ENCODE results near the gene COL4A2. TPM values are rescaled to one million over a fixed set of nuclear protein-coding genes. Genes with fewer than 3 reads are reported as not detected.

COL4A2 gene
- total RNA-seq, 1 experiment from 2014 or later: 1.6 TPM

- TF ChIP-seq ELF1 (IDR thresholded peaks at IDR 0.05; ENCODE audit: borderline replicate concordance, low read depth) (no peak), ZBTB33 (IDR thresholded peaks at IDR 0.05; ENCODE audit: extremely low read depth, insufficient replicate concordance, low read length) (no peak), POLR2AphosphoS5 (IDR thresholded peaks at IDR 0.05; ENCODE audit: low read depth, low read length) (no peak), EZH2 (IDR thresholded peaks at IDR 0.05) (no peak), MAX (IDR thresholded peaks at IDR 0.05) (no peak), EGR1 (IDR thresholded peaks at IDR 0.05; ENCODE audit: low read depth) (no peak), REST (IDR thresholded peaks at IDR 0.05; ENCODE audit: low read depth) (no peak), SRF (IDR thresholded peaks at IDR 0.05; ENCODE audit: low read depth) (no peak), ZFX (IDR thresholded peaks at IDR 0.05) (no peak), JUND (IDR thresholded peaks at IDR 0.05) (no peak), CTCF (IDR thresholded peaks at IDR 0.05 in 2 of 3, conservative IDR thresholded peaks at IDR 0.05 in 1 of 3; ENCODE audit: borderline replicate concordance in 1 of 3, insufficient read depth in 1 of 3, low read depth in 2 of 3, low read length in 2 of 3) (no peak), SP1 (IDR thresholded peaks at IDR 0.05; ENCODE audit: low read depth) (no peak), YY1 (IDR thresholded peaks at IDR 0.05; ENCODE audit: extremely low read depth, insufficient replicate concordance, low read depth, low read length) (no peak), CEBPB (IDR thresholded peaks at IDR 0.05; ENCODE audit: low read depth) (no peak), RAD21 (IDR thresholded peaks at IDR 0.05; ENCODE audit: low read depth) (no peak), POLR2A (IDR thresholded peaks at IDR 0.05; ENCODE audit: borderline replicate concordance, extremely low read depth, insufficient read depth, insufficient read length) (no peak), FOSL1 (IDR thresholded peaks at IDR 0.05; ENCODE audit: low read depth) (no peak)
- H2AFZ ChIP-seq (ENCODE audit: low read depth, low read length, poor library complexity, severe bottlenecking): no peak overlapping the region
- intact Hi-C loops (cut with micrococcal nuclease): no loop called here
- no peaks in the 10 kb centered on the region for H3K9me3 ChIP-seq (ENCODE audit: control insufficient read depth in 1 of 2, insufficient read depth in 1 of 2, low read depth in 1 of 2, low read length in 2 of 2)
- no peak overlapping the region for H3K4me2 ChIP-seq (ENCODE audit: low read length)
- ATAC-seq (no peak), DNase-seq (ENCODE audit: low read depth, low spot score) (no peak)
- CTCF ChIA-PET: no interaction called here
- POLR2A ChIA-PET: no interaction called here
- H3K9me2 ChIP-seq (ENCODE audit: insufficient read depth): no peaks in the 10 kb centered on the region
- RAD21 ChIA-PET (ENCODE audit: low non-redundant PET in 1 of 2, low total read pairs in 2 of 2, uncharacterized antibody in 2 of 2, unreplicated experiment in 2 of 2): no interaction called here
- H3K4me3 ChIP-seq (replicated peaks in 1 of 2; ENCODE audit: low read depth in 1 of 2, low read length in 2 of 2): no peak overlapping the region
- H3K27me3 ChIP-seq (ENCODE audit: insufficient read depth, low read length): peaks cover 23% of the 10 kb centered on the region; the same call in 1 of the 2 replicates
- no peaks in the 10 kb centered on the region for H3K79me2 ChIP-seq (ENCODE audit: insufficient read depth, low read length)
- H4K20me1 ChIP-seq (ENCODE audit: insufficient read depth): no peaks in the 10 kb centered on the region
- H3K9ac ChIP-seq (ENCODE audit: low read length): no peak overlapping the region
- H3K4me1 ChIP-seq (ENCODE audit: control insufficient read depth in 1 of 2, insufficient read depth in 2 of 2, low read length in 2 of 2): no peaks in the 10 kb centered on the region
- H3K36me3 ChIP-seq (ENCODE audit: control insufficient read depth in 1 of 2, insufficient read depth in 2 of 2, low read length in 2 of 2): no peaks in the 10 kb centered on the region
- H3K27ac ChIP-seq (ENCODE audit: low read depth, low read length): no peak overlapping the region
- BruUV-seq (replicated peaks): no TSS peak
Measured at GRCh38 chr13:110280231-110280813, 26.8 kb upstream of the COL4A2 start.
